ENCODE measurements around the gene DDX47. TPM values are rescaled to one million over a fixed set of nuclear protein-coding genes. Genes with fewer than 3 reads are reported as not detected.

DDX47 gene
- total and polyA plus RNA-seq, 2 of the 4 experiments (the other 2 are of a cell fraction): 77.8 to 89.5 TPM

- no peaks in the 10 kb centered on the region for H4K20me1 ChIP-seq (ENCODE audit: insufficient read depth, low read length)
- H3K14ac ChIP-seq (replicated peaks; ENCODE audit: low read depth, low read length): peak within 1 kb of the TSS; percentile 92
- no peaks in the 10 kb centered on the region for H3K27me3 ChIP-seq (ENCODE audit: control insufficient read depth, insufficient read depth, low read length)
- WGBS, 2 experiments (ENCODE audit: extremely low coverage in 2 of 2, insufficient read length in 1 of 2): 79% methylated on average over 9 of the region's 14 CpGs; no CpG with 5 or more reads in 1 of the 2 experiments
- no peak for DNase-seq
- H3K79me1 ChIP-seq (ENCODE audit: low read depth in 1 of 2, low read length in 2 of 2): peaks cover 13 to 39% of the 10 kb centered on the region in 2 experiments
- H4K5ac ChIP-seq (ENCODE audit: low read depth, low read length): peak within 1 kb of the TSS; percentile 66; the same call in 1 of the 2 replicates
- H3K9me3 ChIP-seq (ENCODE audit: control insufficient read depth, insufficient read depth, low read length): no peaks in the 10 kb centered on the region
- peak within 1 kb of the TSS; percentile 82 for H2AK5ac ChIP-seq (ENCODE audit: low read depth, low read length)
- H3K23ac ChIP-seq (ENCODE audit: low read depth, low read length): peak within 1 kb of the TSS; percentile 80
- CTCF ChIA-PET: no interaction called here
- H3K27ac ChIP-seq (ENCODE audit: insufficient read depth, low read length): no peak within 1 kb of the TSS
- peak within 1 kb of the TSS; percentile 27; the same call in 1 of the 2 replicates for H3K56ac ChIP-seq (ENCODE audit: extremely low read depth, insufficient read depth, low read length)
- POLR2A ChIA-PET (ENCODE audit: unreplicated experiment): no interaction called here
- BruUV-seq (replicated peaks): no TSS peak
- H2BK5ac ChIP-seq (ENCODE audit: low read depth, low read length, poor library complexity, severe bottlenecking): peak within 1 kb of the TSS; percentile 77
- H3K9ac ChIP-seq (ENCODE audit: low read depth, low read length): peak within 1 kb of the TSS; percentile 74
- H3K4ac ChIP-seq (ENCODE audit: low read depth, low read length): peak within 1 kb of the TSS; percentile 79
- peak within 1 kb of the TSS; percentile 67; the same call in 2 of the 3 replicates for H2BK15ac ChIP-seq (ENCODE audit: low read depth, low read length)
- peak within 1 kb of the TSS; percentile 89 to 99 for H4K8ac ChIP-seq (ENCODE audit: low read depth in 2 of 2, low read length in 2 of 2)
- intact Hi-C loops (cut with micrococcal nuclease): loop anchor here (5.0 to 10.0 kb wide), 5 partner anchors 52 to 437 kb away; no protein-coding TSS in a partner anchor
- H2BK20ac ChIP-seq (ENCODE audit: low read depth, low read length): peak within 1 kb of the TSS; percentile 44; the same call in 1 of the 2 replicates
- peak within 1 kb of the TSS; percentile 83 for H2BK120ac ChIP-seq (ENCODE audit: low read depth, low read length)
- H3K4me3 ChIP-seq (ENCODE audit: insufficient read depth, low read depth, low read length): peak within 1 kb of the TSS; percentile 53
- H2AFZ ChIP-seq (replicated peaks; ENCODE audit: low read length, poor library complexity): peak within 1 kb of the TSS; percentile 99
- peaks cover 13% of the 10 kb centered on the region for H3K4me1 ChIP-seq (ENCODE audit: control insufficient read depth, insufficient read depth, low read length)
- peak within 1 kb of the TSS; percentile 47; the same call in 1 of the 2 replicates for H3K18ac ChIP-seq (ENCODE audit: low read depth, low read length)
- no peak for ATAC-seq (ENCODE audit: low read depth)
- H3K36me3 ChIP-seq (ENCODE audit: control insufficient read depth, insufficient read depth, low read length): no peaks in the 10 kb centered on the region
- H3K9me1 ChIP-seq (ENCODE audit: insufficient read depth, low read length): peaks cover 11% of the 10 kb centered on the region; the same call in 1 of the 2 replicates
- peak within 1 kb of the TSS; percentile 98 for H2AK9ac ChIP-seq (replicated peaks; ENCODE audit: low read depth, low read length, poor library complexity)
- dilution Hi-C loops (cut with HindIII; ENCODE audit: low sequenced_read_pairs, unreplicated experiment): no loop called here
- in situ Hi-C loops (cut with MboI; ENCODE audit: low sequenced_read_pairs): no loop called here
- H4K91ac ChIP-seq (ENCODE audit: insufficient read depth, low read depth, low read length): peak within 1 kb of the TSS; percentile 61
- peak within 1 kb of the TSS; percentile 79 for H3K4me2 ChIP-seq (ENCODE audit: low read depth, low read length)
- TF ChIP-seq SMC3 (IDR thresholded peaks at IDR 0.05; ENCODE audit: low read depth, low read length): no peak
- no peak for TF ChIP-seq BHLHE40 (IDR thresholded peaks at IDR 0.05; ENCODE audit: low read depth, low read length)
- no peak for TF ChIP-seq NFE2L2 (IDR thresholded peaks at IDR 0.05; ENCODE audit: low read depth, low read length)
- TF ChIP-seq ELK1 (IDR thresholded peaks at IDR 0.05; ENCODE audit: borderline replicate concordance, low read depth, low read length): no peak
- TF ChIP-seq, protein P1, sequence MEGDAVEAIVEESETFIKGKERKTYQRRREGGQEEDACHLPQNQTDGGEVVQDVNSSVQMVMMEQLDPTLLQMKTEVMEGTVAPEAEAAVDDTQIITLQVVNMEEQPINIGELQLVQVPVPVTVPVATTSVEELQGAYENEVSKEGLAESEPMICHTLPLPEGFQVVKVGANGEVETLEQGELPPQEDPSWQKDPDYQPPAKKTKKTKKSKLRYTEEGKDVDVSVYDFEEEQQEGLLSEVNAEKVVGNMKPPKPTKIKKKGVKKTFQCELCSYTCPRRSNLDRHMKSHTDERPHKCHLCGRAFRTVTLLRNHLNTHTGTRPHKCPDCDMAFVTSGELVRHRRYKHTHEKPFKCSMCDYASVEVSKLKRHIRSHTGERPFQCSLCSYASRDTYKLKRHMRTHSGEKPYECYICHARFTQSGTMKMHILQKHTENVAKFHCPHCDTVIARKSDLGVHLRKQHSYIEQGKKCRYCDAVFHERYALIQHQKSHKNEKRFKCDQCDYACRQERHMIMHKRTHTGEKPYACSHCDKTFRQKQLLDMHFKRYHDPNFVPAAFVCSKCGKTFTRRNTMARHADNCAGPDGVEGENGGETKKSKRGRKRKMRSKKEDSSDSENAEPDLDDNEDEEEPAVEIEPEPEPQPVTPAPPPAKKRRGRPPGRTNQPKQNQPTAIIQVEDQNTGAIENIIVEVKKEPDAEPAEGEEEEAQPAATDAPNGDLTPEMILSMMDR (conservative IDR thresholded peaks at IDR 0.05; ENCODE audit: low read depth, low read length): no peak
- TF ChIP-seq MAFK (IDR thresholded peaks at IDR 0.05; ENCODE audit: low read depth, low read length): no peak
- TF ChIP-seq FOS (IDR thresholded peaks at IDR 0.05; ENCODE audit: low read depth, low read length): no peak
- TF ChIP-seq RFX5 (IDR thresholded peaks at IDR 0.05; ENCODE audit: low read depth, low read length): no peak
- no peak for TF ChIP-seq CEBPB (IDR thresholded peaks at IDR 0.05; ENCODE audit: low read depth, low read length)
- TF ChIP-seq RCOR1 (IDR thresholded peaks at IDR 0.05; ENCODE audit: insufficient replicate concordance, low read length): no peak
- TF ChIP-seq RAD21 (IDR thresholded peaks at IDR 0.05; ENCODE audit: low read length): no peak
- TF ChIP-seq MAZ (IDR thresholded peaks at IDR 0.05; ENCODE audit: borderline replicate concordance, low read depth, low read length): no peak
- TF ChIP-seq, protein P2, sequence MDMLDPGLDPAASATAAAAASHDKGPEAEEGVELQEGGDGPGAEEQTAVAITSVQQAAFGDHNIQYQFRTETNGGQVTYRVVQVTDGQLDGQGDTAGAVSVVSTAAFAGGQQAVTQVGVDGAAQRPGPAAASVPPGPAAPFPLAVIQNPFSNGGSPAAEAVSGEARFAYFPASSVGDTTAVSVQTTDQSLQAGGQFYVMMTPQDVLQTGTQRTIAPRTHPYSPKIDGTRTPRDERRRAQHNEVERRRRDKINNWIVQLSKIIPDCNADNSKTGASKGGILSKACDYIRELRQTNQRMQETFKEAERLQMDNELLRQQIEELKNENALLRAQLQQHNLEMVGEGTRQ (IDR thresholded peaks at IDR 0.05; ENCODE audit: low read depth, low read length): no peak
Measured at GRCh38 chr12:12784911-12785814, 28.0 kb upstream of the DDX47 start, which contains the start of gene APOLD1. TSS of gene APOLD1 (plus strand) at chr12:12785659. CDS start at chr12:12785692, 33 bp downstream.
